PC-3 (cell line): Measurements from ENCODE around the gene ZNF256. TPM values are rescaled to one million over a fixed set of nuclear protein-coding genes. Genes with fewer than 3 reads are reported as not detected.
"Not testable (repeated sequence)": the region's sequence is repeated elsewhere in the genome, so short reads cannot be mapped to it uniquely, and the experiment has no call there.

Experiments used
- ATAC-seq: fragments of 200-7000 bp; cut with Tn5 transposase; 2 replicates; pipeline ENCODE4 v1.9.1; 2020; ENCODE audit warnings: mild to moderate bottlenecking, moderate library complexity
- BruUV-seq: library from RNA; stranded (reverse); fragments of 400-500 nt; replicated peaks from 2 replicates; lab custom pipeline; 2021; lab: Mats Ljungman, UMichigan
- CTCF ChIA-PET: fragments of 300-600 bp; sonication (Branson Sonifier 250); formaldehyde crosslinking; loops from one replicate; lab custom pipeline; 2022; ENCODE audit warnings: antibody characterized with exemption; lab: Charles Lee
- POLR2A ChIA-PET: fragments of 300-600 bp; sonication (Branson Sonifier 250); formaldehyde crosslinking; loops from one replicate; lab custom pipeline; 2022; ENCODE audit warnings: antibody characterized with exemption; ENCODE audit not compliant: unreplicated experiment; lab: Charles Lee
- DNase-seq: peaks from one replicate; pipeline ENCODE4 v3.0.0-alpha.2; 2015
- H2AFZ ChIP-seq: fragments of 300-600 bp; sonication (generic); 2 replicates; pipeline ENCODE4 v1.6.0; 2016; ENCODE audit warnings: antibody characterized with exemption, low read length
- H3F3A ChIP-seq: fragments of 300-600 bp; sonication (generic); one replicate; pipeline ENCODE4 v1.6.0; 2017; ENCODE audit warnings: antibody characterized with exemption, low read length, control low read depth, mild to moderate bottlenecking; ENCODE audit not compliant: unreplicated experiment
- H3K27ac ChIP-seq: fragments of 300-600 bp; sonication (generic); 2 replicates; pipeline ENCODE4 v1.5.1; 2016; ENCODE audit warnings: mild to moderate bottlenecking, low read length
- H3K27me3 ChIP-seq: fragments of 300-600 bp; sonication (generic); 2 replicates; pipeline ENCODE4 v1.6.1; 2016; ENCODE audit warnings: low read length, mixed read lengths
- H3K36me3 ChIP-seq: fragments of 300-600 bp; sonication (generic); 2 replicates; pipeline ENCODE4 v1.6.1; 2016; ENCODE audit warnings: low read depth, mixed run types, low read length, mixed read lengths
- H3K4me1 ChIP-seq: fragments of 300-600 bp; sonication (generic); 2 replicates; pipeline ENCODE4 v1.5.1; 2016; ENCODE audit warnings: low read length; ENCODE audit not compliant: insufficient read depth
- H3K4me2 ChIP-seq: fragments of 300-600 bp; sonication (generic); 2 replicates; pipeline ENCODE4 v1.6.0; 2016; ENCODE audit warnings: low read length
- H3K4me3 ChIP-seq: fragments of 300-600 bp; sonication (generic); 2 replicates; pipeline ENCODE4 v1.5.1; 2016; ENCODE audit warnings: mild to moderate bottlenecking, low read length, mixed read lengths
- H3K79me2 ChIP-seq: fragments of 300-600 bp; sonication (generic); 2 replicates; pipeline ENCODE4 v1.6.1; 2017; ENCODE audit warnings: low read length, mixed read lengths
- H3K9ac ChIP-seq: fragments of 300-600 bp; sonication (generic); 2 replicates; pipeline ENCODE4 v1.6.0; 2016; ENCODE audit warnings: mild to moderate bottlenecking, low read length
- H3K9me2 ChIP-seq: fragments of 300-600 bp; sonication (generic); replicated peaks from 2 replicates; pipeline ENCODE4 v1.6.1; 2016; ENCODE audit warnings: mixed run types, low read length, mixed read lengths
- H3K9me3 ChIP-seq: fragments of 300-600 bp; sonication (generic); 2 replicates; pipeline ENCODE4 v1.6.1; 2016; ENCODE audit warnings: low read length, mixed read lengths
- H4K20me1 ChIP-seq: fragments of 300-600 bp; sonication (generic); 2 replicates; pipeline ENCODE4 v1.6.1; 2016; ENCODE audit warnings: low read length, mixed read lengths
- CTCF ChIP-seq: fragments of 300-600 bp; sonication (generic); conservative IDR thresholded peaks from 2 replicates; pipeline ENCODE4 v1.5.1; 2017; ENCODE audit warnings: antibody characterized with exemption, low read depth, mild to moderate bottlenecking, low read length
- EZH2 ChIP-seq: fragments of 300-600 bp; sonication (generic); IDR thresholded peaks from one replicate; pipeline ENCODE4 v1.6.1; 2017; ENCODE audit warnings: antibody characterized with exemption, mild to moderate bottlenecking, low read length; ENCODE audit not compliant: unreplicated experiment
- EZH2phosphoT487 ChIP-seq: fragments of 300-600 bp; sonication (generic); IDR thresholded peaks from 2 replicates; pipeline ENCODE4 v1.6.1; 2018; ENCODE audit warnings: mild to moderate bottlenecking, antibody characterized with exemption, low read length, borderline replicate concordance
- intact Hi-C: fragments of 100-400 bp; cut with micrococcal nuclease; formaldehyde crosslinking; loops from 2 replicates; pipeline ENCODE4 v1.9.0; 2023
- total RNA-seq: library from RNA; depleted of rRNA; stranded (reverse); fragments of >200 nt; gene quantifications from 2 replicates; pipeline ENCODE4 v1.2.3, GENCODE V29; 2014

Gene ZNF256
- total RNA-seq, 1 experiment from 2014 or later: 4.4 TPM

- H3K36me3 ChIP-seq: peaks cover 31% of the 10 kb centered on the region
- H3K27ac ChIP-seq: not testable (repeated sequence)
Observed at GRCh38 chr19:57916168-57916995, 31.1 kb downstream of the ZNF256 start, which contains the start of gene ZNF417. Gene ZNF417, minus strand, starts transcription at chr19:57916592. Its CDS starts 181 bp downstream, at chr19:57916411.

GRCh38 chr19:57914531-57914930, 33.0 kb downstream of the ZNF256 start:
- intact Hi-C loops: no loop called here
- Histone ChIP-seq H3K36me3 (peaks cover 45% of the 10 kb centered on the region), H3K9me3 (peaks cover 4% of the 10 kb centered on the region; the same call in 1 of the 2 replicates)

More at GRCh38 chr19:57916168-57916995, 31.1 kb downstream of the ZNF256 start, which contains the start of gene ZNF417:
- peak within 1 kb of the TSS; percentile 94 for H2AFZ ChIP-seq
- peak within 1 kb of the TSS; percentile 97 for H3K4me2 ChIP-seq
- H3F3A ChIP-seq, H4K20me1 ChIP-seq, H3K9me3 ChIP-seq, H3K9me2 ChIP-seq, intact Hi-C loops, H3K27me3 ChIP-seq, H3K4me1 ChIP-seq, POLR2A ChIA-PET: not testable (repeated sequence)
- H3K79me2 ChIP-seq: peaks cover 17% of the 10 kb centered on the region
- DNase-seq: peak; percentile 97
- H3K4me3 ChIP-seq: peak within 1 kb of the TSS; percentile 98
- ATAC-seq: peak; percentile 100
- BruUV-seq: TSS peak; percentile 71
- H3K9ac ChIP-seq: peak within 1 kb of the TSS; percentile 83
- peak; percentile 43 for TF ChIP-seq CTCF
- CTCF ChIA-PET: interaction anchor here (1.0 kb wide), 1 partner anchor 312 kb away, joined by 3 read pairs; no protein-coding TSS in a partner anchor

More at GRCh38 chr19:57914531-57914930, 33.0 kb downstream of the ZNF256 start:
- no peaks in the 10 kb centered on the region for H3K9me2 ChIP-seq
- CTCF ChIA-PET: no interaction called here
- no TSS peak for BruUV-seq
- no peak overlapping the region for H2AFZ ChIP-seq
- H3K4me3 ChIP-seq: no peak overlapping the region
- H3K4me1 ChIP-seq: peaks cover 7% of the 10 kb centered on the region; the same call in 1 of the 2 replicates
- DNase-seq (no peak), ATAC-seq (no peak)
- H3K27me3 ChIP-seq: no peaks in the 10 kb centered on the region
- no peaks in the 10 kb centered on the region for H3F3A ChIP-seq
- TF ChIP-seq EZH2phosphoT487: no peak
- no peak for TF ChIP-seq CTCF
- no peak for TF ChIP-seq EZH2
- no peak overlapping the region for H3K4me2 ChIP-seq
- H3K27ac ChIP-seq: no peak overlapping the region
- H4K20me1 ChIP-seq: no peaks in the 10 kb centered on the region
- H3K79me2 ChIP-seq: peaks cover 17% of the 10 kb centered on the region
- POLR2A ChIA-PET: no interaction called here
- no peak overlapping the region for H3K9ac ChIP-seq
